ENCODE results near the gene NANOS3. TPM values are rescaled to one million over a fixed set of nuclear protein-coding genes. Genes with fewer than 3 reads are reported as not detected.

Gene NANOS3
- total and polyA plus RNA-seq, 2 of the 13 experiments (the other 11 are each of a cell fraction or from before 2014, with no cell fraction given), result 0.21 TPM; not detected in 1

DNA sequence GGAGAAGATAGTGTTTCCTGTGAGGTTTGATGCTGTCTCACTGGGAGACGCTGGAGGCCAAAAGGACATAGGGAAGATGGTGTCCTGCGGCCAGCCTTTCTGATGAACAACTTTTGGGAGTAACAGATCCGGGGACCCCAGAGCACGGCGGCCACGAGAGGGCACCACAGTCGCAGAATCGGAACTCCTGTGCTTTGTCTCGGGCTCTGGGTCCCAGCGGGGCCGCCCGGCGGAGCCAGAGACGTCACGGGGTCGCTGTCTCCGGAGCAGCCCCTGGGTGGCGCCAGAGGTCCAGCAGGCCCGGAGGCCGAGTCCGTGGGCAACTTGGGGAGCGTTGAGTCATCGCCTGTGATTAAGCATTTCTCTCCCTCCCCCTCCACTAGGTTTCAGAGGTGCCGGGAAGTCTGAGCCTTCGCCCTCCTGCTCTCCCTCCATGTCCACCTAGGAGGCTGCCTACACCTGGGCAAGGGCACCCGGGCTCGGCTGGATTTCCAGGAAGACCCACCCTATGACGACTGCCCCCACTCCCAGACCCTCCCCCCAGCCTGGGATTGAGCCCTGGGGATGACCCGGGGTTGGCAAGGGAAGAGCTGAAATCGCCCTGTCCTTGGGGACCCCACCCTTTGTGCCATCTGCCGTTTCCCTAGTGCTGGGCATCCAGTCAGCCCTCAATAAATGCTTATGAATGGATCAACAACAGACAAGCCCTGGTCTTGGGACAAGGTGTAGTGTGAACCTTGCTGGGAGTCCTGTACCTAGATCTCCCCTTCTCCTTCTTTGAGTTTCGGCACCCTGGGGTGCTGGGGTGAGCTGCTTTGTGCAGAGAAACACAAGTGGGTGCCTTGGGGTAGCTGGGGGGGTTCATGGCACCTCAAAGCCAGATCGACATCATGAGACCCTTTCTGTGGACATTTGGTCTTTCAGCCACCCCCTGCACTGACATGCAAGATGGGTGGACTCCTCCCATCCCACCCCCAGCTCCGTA, 3.4 kb downstream of the NANOS3 start (continued):
- TF ChIP-seq RBM22 (optimal IDR thresholded peaks at IDR 0.05; ENCODE audit: low read length) (no peak), ZNF280B (CRISPR knock-in tag; IDR thresholded peaks at IDR 0.05; ENCODE audit: borderline replicate concordance) (peak; percentile 87; the same call in 1 of the 2 replicates), ZNF263 (CRISPR knock-in tag; IDR thresholded peaks at IDR 0.05) (peak; percentile 64; the same call in 1 of the 2 replicates), ZNF83 (CRISPR knock-in tag; IDR thresholded peaks at IDR 0.05; ENCODE audit: borderline replicate concordance) (no peak), MIER3 (CRISPR knock-in tag; IDR thresholded peaks at IDR 0.05; ENCODE audit: borderline replicate concordance) (no peak), KDM2A (CRISPR knock-in tag; IDR thresholded peaks at IDR 0.05; ENCODE audit: borderline replicate concordance, low read depth) (peak; percentile 90), SRF (IDR thresholded peaks at IDR 0.05; ENCODE audit: low read depth, low read length) (no peak), HOXA9 (CRISPR knock-in tag; IDR thresholded peaks at IDR 0.05; ENCODE audit: borderline replicate concordance) (no peak), SMARCE1 (IDR thresholded peaks at IDR 0.05; ENCODE audit: borderline replicate concordance) (no peak), ZNF138 (CRISPR knock-in tag; IDR thresholded peaks at IDR 0.05; ENCODE audit: low read depth) (no peak), DMAP1 (CRISPR knock-in tag; IDR thresholded peaks at IDR 0.05) (no peak; the same call in 1 of the 2 replicates), CEBPB (IDR thresholded peaks at IDR 0.05; ENCODE audit: borderline replicate concordance, low read depth, low read length) (no peak), ZBTB14 (CRISPR knock-in tag; IDR thresholded peaks at IDR 0.05) (no peak), ZNF44 (CRISPR knock-in tag; IDR thresholded peaks at IDR 0.05) (no peak), EHMT2 (IDR thresholded peaks at IDR 0.05; ENCODE audit: borderline replicate concordance, low read depth, low read length) (no peak), ZNF329 (CRISPR knock-in tag; IDR thresholded peaks at IDR 0.05; ENCODE audit: low read depth) (no peak), ZNF484 (CRISPR knock-in tag; IDR thresholded peaks at IDR 0.05; ENCODE audit: borderline replicate concordance, low read depth) (no peak), TOE1 (CRISPR knock-in tag; IDR thresholded peaks at IDR 0.05) (peak; percentile 63; the same call in 1 of the 2 replicates), MBD4 (IDR thresholded peaks at IDR 0.05; ENCODE audit: borderline replicate concordance, low read length) (no peak)
- TF ChIP-seq, protein P1, sequence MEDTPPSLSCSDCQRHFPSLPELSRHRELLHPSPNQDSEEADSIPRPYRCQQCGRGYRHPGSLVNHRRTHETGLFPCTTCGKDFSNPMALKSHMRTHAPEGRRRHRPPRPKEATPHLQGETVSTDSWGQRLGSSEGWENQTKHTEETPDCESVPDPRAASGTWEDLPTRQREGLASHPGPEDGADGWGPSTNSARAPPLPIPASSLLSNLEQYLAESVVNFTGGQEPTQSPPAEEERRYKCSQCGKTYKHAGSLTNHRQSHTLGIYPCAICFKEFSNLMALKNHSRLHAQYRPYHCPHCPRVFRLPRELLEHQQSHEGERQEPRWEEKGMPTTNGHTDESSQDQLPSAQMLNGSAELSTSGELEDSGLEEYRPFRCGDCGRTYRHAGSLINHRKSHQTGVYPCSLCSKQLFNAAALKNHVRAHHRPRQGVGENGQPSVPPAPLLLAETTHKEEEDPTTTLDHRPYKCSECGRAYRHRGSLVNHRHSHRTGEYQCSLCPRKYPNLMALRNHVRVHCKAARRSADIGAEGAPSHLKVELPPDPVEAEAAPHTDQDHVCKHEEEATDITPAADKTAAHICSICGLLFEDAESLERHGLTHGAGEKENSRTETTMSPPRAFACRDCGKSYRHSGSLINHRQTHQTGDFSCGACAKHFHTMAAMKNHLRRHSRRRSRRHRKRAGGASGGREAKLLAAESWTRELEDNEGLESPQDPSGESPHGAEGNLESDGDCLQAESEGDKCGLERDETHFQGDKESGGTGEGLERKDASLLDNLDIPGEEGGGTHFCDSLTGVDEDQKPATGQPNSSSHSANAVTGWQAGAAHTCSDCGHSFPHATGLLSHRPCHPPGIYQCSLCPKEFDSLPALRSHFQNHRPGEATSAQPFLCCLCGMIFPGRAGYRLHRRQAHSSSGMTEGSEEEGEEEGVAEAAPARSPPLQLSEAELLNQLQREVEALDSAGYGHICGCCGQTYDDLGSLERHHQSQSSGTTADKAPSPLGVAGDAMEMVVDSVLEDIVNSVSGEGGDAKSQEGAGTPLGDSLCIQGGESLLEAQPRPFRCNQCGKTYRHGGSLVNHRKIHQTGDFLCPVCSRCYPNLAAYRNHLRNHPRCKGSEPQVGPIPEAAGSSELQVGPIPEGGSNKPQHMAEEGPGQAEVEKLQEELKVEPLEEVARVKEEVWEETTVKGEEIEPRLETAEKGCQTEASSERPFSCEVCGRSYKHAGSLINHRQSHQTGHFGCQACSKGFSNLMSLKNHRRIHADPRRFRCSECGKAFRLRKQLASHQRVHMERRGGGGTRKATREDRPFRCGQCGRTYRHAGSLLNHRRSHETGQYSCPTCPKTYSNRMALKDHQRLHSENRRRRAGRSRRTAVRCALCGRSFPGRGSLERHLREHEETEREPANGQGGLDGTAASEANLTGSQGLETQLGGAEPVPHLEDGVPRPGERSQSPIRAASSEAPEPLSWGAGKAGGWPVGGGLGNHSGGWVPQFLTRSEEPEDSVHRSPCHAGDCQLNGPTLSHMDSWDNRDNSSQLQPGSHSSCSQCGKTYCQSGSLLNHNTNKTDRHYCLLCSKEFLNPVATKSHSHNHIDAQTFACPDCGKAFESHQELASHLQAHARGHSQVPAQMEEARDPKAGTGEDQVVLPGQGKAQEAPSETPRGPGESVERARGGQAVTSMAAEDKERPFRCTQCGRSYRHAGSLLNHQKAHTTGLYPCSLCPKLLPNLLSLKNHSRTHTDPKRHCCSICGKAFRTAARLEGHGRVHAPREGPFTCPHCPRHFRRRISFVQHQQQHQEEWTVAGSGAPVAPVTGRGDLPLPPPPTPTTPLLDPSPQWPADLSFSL (CRISPR knock-in tag; IDR thresholded peaks at IDR 0.05), result no peak

All from HepG2 (cell line).